GM12801 (cell line): ENCODE measurements around the gene NFS1.

Source experiments
- CTCF ChIP-seq: IDR thresholded peaks from one replicate; pipeline ENCODE4 v1.5.1; 2011; ENCODE audit warnings: control low read depth; ENCODE audit not compliant: insufficient read length; ENCODE audit errors: extremely low read depth

The NFS1 gene

GRCh38 chr20:35699127-35699956, at the start of gene NFS1, which contains the start of gene ROMO1:
TSS of gene NFS1 (minus strand) at chr20:35699352. CDS start at chr20:35699288, 64 bp downstream.
TSS of gene ROMO1 (plus strand) at chr20:35699405. CDS start at chr20:35699633, 228 bp downstream.
- TF ChIP-seq CTCF: no peak

GRCh38 chr20:35743693-35744491, 44.7 kb upstream of the NFS1 start:
- TF ChIP-seq CTCF: no peak

- no peak for TF ChIP-seq CTCF
These were observed 43.8 kb upstream of the NFS1 start for GRCh38 chr20:35742741-35743523.

- no peak for TF ChIP-seq CTCF
These were observed 43.0 kb upstream of the NFS1 start, which contains the start of gene RBM39 for GRCh38 chr20:35741892-35742740. TSS of gene RBM39 (minus strand) at chr20:35742260. CDS start at chr20:35740874, 1,386 bp downstream.

GRCh38 chr20:35739294-35740163, 40.4 kb upstream of the NFS1 start:
- no peak for TF ChIP-seq CTCF

- TF ChIP-seq CTCF: no peak
These were observed 39.4 kb upstream of the NFS1 start for GRCh38 chr20:35738410-35739179.
